Measurements from ENCODE around the gene ENDOV.

ENDOV gene

GRCh38 chr17:80426671-80427326 is 11.8 kb downstream of the ENDOV start:
- DNase-seq (ENCODE audit: extremely low read depth, low read depth): no peak
- peak; percentile 95 for TF ChIP-seq CTCF (IDR thresholded peaks at IDR 0.05; ENCODE audit: low read depth, low read length, missing control alignments)

GRCh38 chr17:80427366-80428282 is 12.7 kb downstream of the ENDOV start:
- no peak for DNase-seq (ENCODE audit: extremely low read depth, low read depth)
- TF ChIP-seq CTCF (IDR thresholded peaks at IDR 0.05; ENCODE audit: low read depth, low read length, missing control alignments): no peak
- no peak overlapping the region for H3K4me3 ChIP-seq (replicated peaks; ENCODE audit: low read depth, low read length)

More at GRCh38 chr17:80426671-80427326, 11.8 kb downstream of the ENDOV start:
- H3K4me3 ChIP-seq (replicated peaks; ENCODE audit: low read depth, low read length): no peak overlapping the region

- no peak overlapping the region for H3K4me3 ChIP-seq (replicated peaks; ENCODE audit: low read depth, low read length)
- no peak for TF ChIP-seq CTCF (IDR thresholded peaks at IDR 0.05; ENCODE audit: low read depth, low read length, missing control alignments)
- no peak for DNase-seq (ENCODE audit: extremely low read depth, low read depth)
Measured at GRCh38 chr17:80428363-80428762, 13.4 kb downstream of the ENDOV start.

GRCh38 chr17:80428796-80429195 is 13.8 kb downstream of the ENDOV start:
- DNase-seq (ENCODE audit: extremely low read depth, low read depth): no peak
- TF ChIP-seq CTCF (IDR thresholded peaks at IDR 0.05; ENCODE audit: low read depth, low read length, missing control alignments): no peak
- no peak overlapping the region for H3K4me3 ChIP-seq (replicated peaks; ENCODE audit: low read depth, low read length)

GRCh38 chr17:80429356-80430275 is 14.6 kb downstream of the ENDOV start:
- no peak for TF ChIP-seq CTCF (IDR thresholded peaks at IDR 0.05; ENCODE audit: low read depth, low read length, missing control alignments)
- no peak overlapping the region for H3K4me3 ChIP-seq (replicated peaks; ENCODE audit: low read depth, low read length)
- DNase-seq (ENCODE audit: extremely low read depth, low read depth): no peak

- no peak for TF ChIP-seq CTCF (IDR thresholded peaks at IDR 0.05; ENCODE audit: low read depth, low read length, missing control alignments)
- H3K4me3 ChIP-seq (replicated peaks; ENCODE audit: low read depth, low read length): no peak overlapping the region
- no peak for DNase-seq (ENCODE audit: extremely low read depth, low read depth)
Measured at GRCh38 chr17:80430446-80431245, 15.7 kb downstream of the ENDOV start.

Data from HFF-Myc (cell line).